OCI-LY7 (cell line): ENCODE measurements around the gene AVPI1. TPM values are rescaled to one million over a fixed set of nuclear protein-coding genes. Genes with fewer than 3 reads are reported as not detected.

Experiments
- BruUV-seq: library from RNA; stranded (reverse); fragments of 400-500 nt; replicated peaks from 2 replicates; lab custom pipeline; 2021; lab: Mats Ljungman, UMichigan
- CTCF ChIA-PET: fragments of 300-600 bp; sonication (Branson Sonifier 250); formaldehyde crosslinking; loops from one replicate; lab custom pipeline; 2022; ENCODE audit warnings: antibody characterized with exemption; ENCODE audit not compliant: unreplicated experiment; lab: Charles Lee
- POLR2A ChIA-PET: fragments of 300-600 bp; sonication (Branson Sonifier 250); formaldehyde crosslinking; loops from one replicate; lab custom pipeline; 2022; ENCODE audit warnings: antibody characterized with exemption; lab: Charles Lee
- DNase-seq: peaks from one replicate; pipeline ENCODE4 v3.0.0-alpha.2; 2015; ENCODE audit warnings: low spot score
- H2AFZ ChIP-seq: fragments of 200-600 bp; sonication (generic), shearing (Covaris generic); 2 replicates; pipeline ENCODE4 v1.6.1; 2014; ENCODE audit warnings: mild to moderate bottlenecking, antibody characterized with exemption, low read length, moderate library complexity
- H3K27ac ChIP-seq: fragments of 200-600 bp; sonication (generic); 2 replicates; pipeline ENCODE4 v1.5.1; 2014; ENCODE audit warnings: mixed run types, low read depth, mild to moderate bottlenecking, moderate library complexity, low read length, inconsistent platforms; ENCODE audit not compliant: poor library complexity, severe bottlenecking
- H3K36me3 ChIP-seq: fragments of 200-600 bp; sonication (generic); 2 replicates; pipeline ENCODE4 v1.6.1; 2014; ENCODE audit warnings: mild to moderate bottlenecking, antibody characterized with exemption, low read length, moderate library complexity, mixed read lengths; ENCODE audit not compliant: insufficient read depth
- H3K4me1 ChIP-seq: fragments of 200-600 bp; sonication (generic); 2 replicates; pipeline ENCODE4 v1.5.1; 2014; ENCODE audit warnings: mild to moderate bottlenecking, low read length; ENCODE audit not compliant: insufficient read depth, poor library complexity, severe bottlenecking
- H3K4me2 ChIP-seq: fragments of 200-600 bp; sonication (generic); 2 replicates; pipeline ENCODE4 v1.6.1; 2014; ENCODE audit warnings: mild to moderate bottlenecking, low read length
- H3K4me3 ChIP-seq: fragments of 200-600 bp; sonication (generic); 2 replicates; pipeline ENCODE4 v1.5.1; 2014; ENCODE audit warnings: mild to moderate bottlenecking, low read depth, low read length; ENCODE audit not compliant: poor library complexity, severe bottlenecking
- H3K79me2 ChIP-seq: fragments of 200-600 bp; sonication (generic); 2 replicates; pipeline ENCODE4 v1.6.1; 2016; ENCODE audit warnings: low read depth, mild to moderate bottlenecking, low read length, moderate library complexity, mixed read lengths; ENCODE audit not compliant: insufficient read depth
- H3K9me2 ChIP-seq: fragments of 200-600 bp; sonication (generic); 2 replicates; pipeline ENCODE4 v1.6.1; 2016; ENCODE audit warnings: mild to moderate bottlenecking, low read length, mixed read lengths; ENCODE audit not compliant: insufficient read depth
- H3K9me3 ChIP-seq: fragments of 200-600 bp; sonication (generic); 2 replicates; pipeline ENCODE4 v1.6.1; 2014; ENCODE audit warnings: mild to moderate bottlenecking, mixed run types, low read length, mixed read lengths
- H4K20me1 ChIP-seq: fragments of 200-600 bp; sonication (generic); 2 replicates; pipeline ENCODE4 v1.6.1; 2014; ENCODE audit warnings: mild to moderate bottlenecking, antibody characterized with exemption, low read length, moderate library complexity, mixed read lengths; ENCODE audit not compliant: insufficient read depth
- CTCF ChIP-seq: fragments of 200-600 bp; sonication (generic); conservative IDR thresholded peaks from 2 replicates; pipeline ENCODE4 v1.5.1; 2014; ENCODE audit warnings: mild to moderate bottlenecking, antibody characterized with exemption, low read length, moderate library complexity, mixed read lengths
- EZH2phosphoT487 ChIP-seq: fragments of 200-600 bp; sonication (generic); IDR thresholded peaks from 2 replicates; pipeline ENCODE4 v1.6.1; 2018; ENCODE audit warnings: low read depth, borderline replicate concordance, mild to moderate bottlenecking, mixed run types, antibody characterized with exemption, low read length, moderate library complexity, mixed read lengths
- intact Hi-C: fragments of 100-400 bp; cut with micrococcal nuclease; formaldehyde crosslinking; loops from one replicate; pipeline ENCODE4 v1.10.0; 2022; ENCODE audit not compliant: unreplicated experiment
- total RNA-seq, 2 experiments: library from RNA; depleted of rRNA in 1 of 2; stranded (reverse); fragments of >200 nt in 1 of 2; shearing (Covaris generic) in 1 of 2; gene quantifications; 2 replicates each; pipeline ENCODE4 v1.2.3, GENCODE V29; 2014 to 2022

The AVPI1 gene
- total RNA-seq, 2 experiments from 2014 or later: 3.2 to 4.6 TPM

DNA sequence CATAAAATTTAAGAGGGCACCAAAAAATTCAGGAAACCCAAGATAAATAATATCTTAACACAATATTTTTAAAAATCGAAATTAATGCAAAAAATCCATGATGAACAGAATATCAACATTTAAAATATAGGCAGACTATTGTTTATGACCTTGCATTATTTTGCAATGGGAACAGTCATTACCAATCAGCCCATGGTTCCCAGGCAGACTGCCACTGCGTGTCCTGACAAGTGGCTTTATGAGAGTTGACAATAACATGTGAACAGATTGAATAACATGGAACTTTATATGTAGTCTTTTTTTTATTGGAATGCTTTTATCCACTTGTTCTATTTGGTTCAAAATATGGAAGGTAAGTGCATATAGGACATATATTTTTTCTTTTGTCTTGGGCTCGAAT lies 3.1 kb upstream of the AVPI1 start:
- CTCF ChIA-PET: no interaction called here
- Histone ChIP-seq H3K9me2 (no peaks in the 10 kb centered on the region), H3K27ac (no peak overlapping the region), H3K4me2 (no peak overlapping the region), H2AFZ (no peak overlapping the region), H3K4me3 (no peak overlapping the region), H4K20me1 (no peaks in the 10 kb centered on the region), H3K36me3 (no peaks in the 10 kb centered on the region), H3K4me1 (peaks cover 17% of the 10 kb centered on the region), H3K79me2 (no peaks in the 10 kb centered on the region), H3K9me3 (no peaks in the 10 kb centered on the region)
- no peak for DNase-seq
- TF ChIP-seq CTCF: no peak
- TF ChIP-seq EZH2phosphoT487: no peak
- no TSS peak for BruUV-seq
- POLR2A ChIA-PET: no interaction called here
- intact Hi-C loops: no loop called here

DNA sequence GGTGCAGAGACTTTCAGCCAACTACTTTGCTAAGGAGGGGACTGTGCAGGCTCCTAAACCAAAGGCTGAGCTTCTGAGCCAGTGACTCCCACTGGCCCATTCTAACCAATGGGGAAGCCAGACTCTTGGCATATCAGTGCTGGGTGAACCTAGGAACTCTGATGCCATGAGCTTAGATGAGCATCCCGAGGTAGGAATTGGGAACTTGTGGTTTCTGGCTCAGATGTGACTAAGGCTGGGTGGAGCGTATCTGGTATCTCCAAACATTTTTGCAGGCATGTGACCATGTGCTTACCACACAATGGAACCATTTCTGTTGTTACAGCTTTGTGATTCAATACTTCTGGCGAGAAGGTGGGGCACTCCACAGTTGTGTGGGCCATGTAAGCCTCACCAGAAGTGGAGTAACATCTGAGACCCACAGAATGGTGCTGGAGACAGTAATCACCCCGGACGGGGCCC lies 2.5 kb upstream of the AVPI1 start:
- H3K4me2 ChIP-seq: no peak overlapping the region
- intact Hi-C loops: loop anchor here (10.0 kb wide), 1 partner anchor 175 kb away; no protein-coding TSS in a partner anchor
- H4K20me1 ChIP-seq: no peaks in the 10 kb centered on the region
- no TSS peak for BruUV-seq
- no peak overlapping the region for H2AFZ ChIP-seq
- H3K4me1 ChIP-seq: peaks cover 17% of the 10 kb centered on the region
- H3K36me3 ChIP-seq: no peaks in the 10 kb centered on the region
- ChIA-PET POLR2A (interaction anchor here (0.7 kb wide), 1 partner anchor 47 kb away, joined by 3 read pairs; the partner anchor contains the start of gene ZFYVE27), CTCF (no interaction called here)
- DNase-seq: no peak
- TF ChIP-seq CTCF (no peak), EZH2phosphoT487 (no peak)
- no peaks in the 10 kb centered on the region for H3K9me2 ChIP-seq
- H3K4me3 ChIP-seq: no peak overlapping the region
- no peaks in the 10 kb centered on the region for H3K79me2 ChIP-seq
- H3K9me3 ChIP-seq: no peaks in the 10 kb centered on the region
- no peak overlapping the region for H3K27ac ChIP-seq
